Small intestine (tissue), 7 donors: ENCODE data around the gene CCS. TPM values are rescaled to one million over a fixed set of nuclear protein-coding genes. Genes with fewer than 3 reads are reported as not detected.
"Not testable (repeated sequence)": the region's sequence is repeated elsewhere in the genome, so short reads cannot be mapped to it uniquely, and the experiment has no call there.

Experiments
- DNase-seq, 2 donors: peaks; one replicate each; pipeline versions ENCODE4 v3.0.0 to v3.0.0-alpha.2; 2013
- FAIRE-seq: peaks from 2 replicates; lab custom pipeline; 2012; peaks lifted over from hg19 to GRCh38; lab: Jason Lieb, UNC
- H3K27ac ChIP-seq, 3 donors: one replicate each; pipeline ENCODE4 v1.5.1; 2013; ENCODE audit warnings: low read length in 2 of 3, mild to moderate bottlenecking in 2 of 3, control low read depth in 1 of 3, inconsistent platforms in 1 of 3, low read depth in 1 of 3, moderate library complexity in 1 of 3
- H3K27me3 ChIP-seq, 3 donors: one replicate each; pipeline ENCODE4 v1.6.1; 2013; ENCODE audit warnings: low read length in 3 of 3, inconsistent platforms in 1 of 3; ENCODE audit not compliant: control insufficient read depth in 3 of 3, insufficient read depth in 3 of 3
- H3K36me3 ChIP-seq, 3 donors: one replicate each; pipeline ENCODE4 v1.6.1; 2013; ENCODE audit warnings: low read length in 3 of 3, inconsistent platforms in 1 of 3, low read depth in 1 of 3, mild to moderate bottlenecking in 1 of 3, moderate library complexity in 1 of 3; ENCODE audit not compliant: control insufficient read depth in 3 of 3, insufficient read depth in 2 of 3
- H3K4me1 ChIP-seq, 3 donors: one replicate each; pipeline ENCODE4 v1.6.1; 2013; ENCODE audit warnings: low read length in 2 of 3, inconsistent platforms in 1 of 3, low read depth in 1 of 3, mild to moderate bottlenecking in 1 of 3, moderate library complexity in 1 of 3; ENCODE audit not compliant: control insufficient read depth in 3 of 3, insufficient read depth in 2 of 3
- H3K4me3 ChIP-seq, 3 donors: one replicate each; pipeline ENCODE4 v1.5.1; 2013; ENCODE audit warnings: low read length in 3 of 3, control low read depth in 1 of 3, inconsistent platforms in 1 of 3, low read depth in 1 of 3, mild to moderate bottlenecking in 1 of 3, moderate library complexity in 1 of 3
- H3K9me3 ChIP-seq, 2 donors: one replicate each; pipeline ENCODE4 v1.6.1; 2013; ENCODE audit warnings: low read depth in 1 of 2, low read length in 1 of 2; ENCODE audit not compliant: control insufficient read depth in 2 of 2, insufficient read depth in 1 of 2
- WGBS, 3 donors: extraction: QIAGEN DNeasy Blood & Tissue Kit; methylation state at CpG; one replicate each; pipeline ENCODE4 v1.1.7; 2013; 5-methylcytosine and 5-hydroxymethylcytosine counted together
- polyA plus RNA-seq, 4 donors: library from polyadenylated mRNA; stranded (reverse) in 3 of 4; unstranded in 1 of 4; fragments of 200-250 nt in 3 of 4; fragments of 120-200 nt in 1 of 4; gene quantifications; one replicate each; pipeline versions ENCODE4 v1.2.1 to v1.2.3, GENCODE V29; 2013
- donor health status: healthy with polysubstance abuse.
- donor health status: control.
- donor health status: control.
- donor health status: Bipolar disorder and iron deficiency.
- donor health status: healthy.

Gene CCS
- polyA plus RNA-seq, 4 donors, result 35.0 to 100.0 (median 66.6) TPM

GRCh38 chr11:66639066-66639813, 46.3 kb downstream of the CCS start:
- WGBS, 3 donors, result 0 to 2% (median 1%) methylated on average over 27 of the region's 27 CpGs
- FAIRE-seq, result no peak
- H3K4me1 ChIP-seq, result peaks cover 9 to 40% (median 35%) of the 10 kb centered on the region in 3 donors
- H3K36me3 ChIP-seq, result peaks cover 13 to 38% (median 24%) of the 10 kb centered on the region in 3 donors
- peak; percentile 45 to 77 for DNase-seq
- H3K27me3 ChIP-seq, result no peaks in the 10 kb centered on the region
- peak overlapping the region; percentile 79 to 82 (median 81) for H3K4me3 ChIP-seq
- H3K27ac ChIP-seq, result peak overlapping the region; percentile 79 to 98 (median 90)
- H3K9me3 ChIP-seq, result no peaks in the 10 kb centered on the region

- peaks cover 18 to 38% (median 26%) of the 10 kb centered on the region in 3 donors for H3K36me3 ChIP-seq
- not testable (repeated sequence) for FAIRE-seq, H3K27ac ChIP-seq
These were observed 46.9 kb downstream of the CCS start for GRCh38 chr11:66639814-66640340.

GRCh38 chr11:66641834-66642233, 48.8 kb downstream of the CCS start:
- Histone ChIP-seq H3K27ac (no peak overlapping the region), H3K4me1 (peaks cover 9 to 44% (median 40%) of the 10 kb centered on the region in 3 donors), H3K4me3 (peak overlapping the region in 2 of 3 donors; percentile 8 to 79), H3K27me3 (no peaks in the 10 kb centered on the region), H3K36me3 (peaks cover 32 to 37% (median 36%) of the 10 kb centered on the region in 3 donors), H3K9me3 (no peaks in the 10 kb centered on the region)
- DNase-seq, result no peak
- FAIRE-seq, result no peak
- 6 to 17% (median 12%) methylated on average over 3 of the region's 3 CpGs for WGBS, 3 donors

More at GRCh38 chr11:66639814-66640340, 46.9 kb downstream of the CCS start:
- H3K4me3 ChIP-seq, result peak overlapping the region in 2 of 3 donors; percentile 79 to 81
- H3K4me1 ChIP-seq, result peaks cover 9 to 44% (median 38%) of the 10 kb centered on the region in 3 donors
- not testable (repeated sequence) for H3K27me3 ChIP-seq, H3K9me3 ChIP-seq, DNase-seq
- WGBS, 3 donors, result 44% methylated on average over 8 to 9 of the region's 10 CpGs

GRCh38 chr11:66643745-66644437, 50.9 kb downstream of the CCS start:
- Histone ChIP-seq H3K4me1 (peaks cover 5 to 37% (median 35%) of the 10 kb centered on the region in 3 donors), H3K4me3 (no peak overlapping the region), H3K27ac (no peak overlapping the region), H3K27me3 (no peaks in the 10 kb centered on the region), H3K36me3 (peaks cover 37 to 42% (median 40%) of the 10 kb centered on the region in 3 donors), H3K9me3 (no peaks in the 10 kb centered on the region)
- WGBS, 3 donors, result 89 to 93% (median 92%) methylated on average over 24 of the region's 24 CpGs
- DNase-seq (no peak), FAIRE-seq (no peak)

GRCh38 chr11:66646828-66647227, 53.8 kb downstream of the CCS start:
- Histone ChIP-seq H3K27me3 (no peaks in the 10 kb centered on the region), H3K27ac (no peak overlapping the region), H3K9me3 (no peaks in the 10 kb centered on the region), H3K4me1 (peaks cover 0 to 22% (median 19%) of the 10 kb centered on the region in 3 donors), H3K4me3 (no peak overlapping the region), H3K36me3 (peaks cover 28 to 55% (median 39%) of the 10 kb centered on the region in 3 donors)
- WGBS, 3 donors, result 74 to 85% (median 82%) methylated on average over 4 of the region's 4 CpGs
- DNase-seq (no peak), FAIRE-seq (no peak)

GRCh38 chr11:66649903-66650302, 56.9 kb downstream of the CCS start:
- peaks cover 0 to 2% (median 0%) of the 10 kb centered on the region in 3 donors for H3K4me1 ChIP-seq
- no peaks in the 10 kb centered on the region for H3K27me3 ChIP-seq
- H3K36me3 ChIP-seq, result peaks cover 11 to 64% (median 25%) of the 10 kb centered on the region in 3 donors
- FAIRE-seq (no peak), DNase-seq (no peak)
- H3K9me3 ChIP-seq, result no peaks in the 10 kb centered on the region
- WGBS, 3 donors, result 96% methylated on average over 5 of the region's 5 CpGs
- no peak overlapping the region for H3K4me3 ChIP-seq
- no peak overlapping the region for H3K27ac ChIP-seq

GRCh38 chr11:66651016-66651415, 58.0 kb downstream of the CCS start:
- WGBS, 3 donors, result 83 to 94% (median 93%) methylated on average over 2 of the region's 2 CpGs
- Histone ChIP-seq H3K27ac (no peak overlapping the region), H3K27me3 (no peaks in the 10 kb centered on the region), H3K36me3 (peaks cover 4 to 68% (median 15%) of the 10 kb centered on the region in 3 donors), H3K4me3 (no peak overlapping the region), H3K9me3 (no peaks in the 10 kb centered on the region), H3K4me1 (no peaks in the 10 kb centered on the region)
- no peak for FAIRE-seq
- DNase-seq, result no peak

- H3K4me3 ChIP-seq, result no peak overlapping the region
- no peaks in the 10 kb centered on the region for H3K4me1 ChIP-seq
- H3K36me3 ChIP-seq, result peaks cover 3 to 79% (median 5%) of the 10 kb centered on the region in 3 donors
- H3K9me3 ChIP-seq, result no peaks in the 10 kb centered on the region
- FAIRE-seq (no peak), DNase-seq (no peak)
- H3K27ac ChIP-seq, result no peak overlapping the region
- WGBS, 3 donors, result 76 to 84% (median 81%) methylated on average over 7 of the region's 7 CpGs
- H3K27me3 ChIP-seq, result no peaks in the 10 kb centered on the region
These were observed 59.7 kb downstream of the CCS start for GRCh38 chr11:66652651-66653050.
